Hematopoietic multipotent progenitor cell (in vitro differentiated cells): ENCODE results near the gene ZNF536. TPM values are rescaled to one million over a fixed set of nuclear protein-coding genes. Genes with fewer than 3 reads are reported as not detected.
"Not testable (repeated sequence)": the region's sequence is repeated elsewhere in the genome, so short reads cannot be mapped to it uniquely, and the experiment has no call there.

ENCODE experiments used
- DNase-seq, 3 donors: peaks; one replicate each; pipeline ENCODE4 v3.0.0-alpha.2; 2011 to 2015; ENCODE audit warnings: low read depth in 2 of 3, low spot score in 2 of 3
- total RNA-seq: library from RNA; depleted of rRNA; stranded (reverse); fragments of >200 nt; gene quantifications from one replicate; pipeline ENCODE4 v1.2.3, GENCODE V29; 2012

Gene ZNF536
- total RNA-seq, 1 donor: under 0.01 TPM

DNA sequence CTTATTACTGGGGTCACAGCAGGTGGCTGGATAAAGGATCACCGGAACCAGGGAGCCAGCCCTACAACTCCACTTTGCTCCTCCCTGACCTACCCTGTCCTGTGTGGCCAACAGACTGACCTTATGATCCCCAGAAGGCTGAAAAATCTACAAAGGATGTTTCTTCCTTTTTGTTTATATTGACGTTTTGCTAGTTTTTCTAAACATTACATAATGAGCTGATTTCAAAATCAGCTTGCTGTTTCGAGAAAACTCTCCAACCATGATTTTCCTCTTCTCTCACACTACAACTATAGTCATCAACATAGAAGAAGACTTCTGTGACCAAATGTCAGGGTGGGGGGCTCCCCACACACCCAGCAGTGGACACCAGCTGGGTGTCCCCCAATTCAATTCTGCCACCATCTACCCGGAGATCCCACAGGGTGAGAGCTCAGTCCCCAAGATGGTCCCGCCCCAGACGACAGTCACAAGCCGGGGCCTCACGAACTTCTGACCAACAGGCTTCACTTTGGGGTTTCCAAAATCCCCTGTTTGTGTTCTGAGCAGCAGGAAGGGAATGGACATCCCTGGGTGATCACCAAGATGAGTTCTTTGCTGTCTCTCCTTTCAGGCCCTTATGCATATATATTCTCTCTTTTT lies 35.0 kb downstream of the ZNF536 start:
- DNase-seq: no peak

DNA sequence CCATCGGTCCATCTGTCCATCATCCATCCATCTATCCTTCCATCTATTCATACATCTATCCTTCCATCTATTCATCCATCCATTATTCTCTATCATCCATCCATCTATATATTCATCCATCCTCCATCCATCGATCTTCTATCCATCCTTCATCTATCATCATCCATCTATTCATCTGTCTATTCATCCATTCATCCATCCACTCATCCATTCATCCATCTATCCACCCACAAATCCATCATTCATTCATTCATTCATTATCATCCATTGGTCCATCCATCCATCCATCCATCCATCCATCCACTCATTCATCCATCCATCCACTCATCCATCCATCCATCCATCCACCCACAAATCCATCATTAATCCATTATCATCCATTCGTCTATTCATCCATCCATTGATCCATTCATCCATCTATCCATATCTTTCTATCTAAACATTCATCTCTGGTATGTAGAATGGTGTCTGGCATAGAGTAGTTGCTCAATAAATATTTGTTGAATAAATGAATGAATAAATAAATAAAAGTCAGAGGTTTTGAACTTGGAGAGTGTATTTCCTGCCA lies 36.6 kb downstream of the ZNF536 start:
- DNase-seq: no peak

DNA sequence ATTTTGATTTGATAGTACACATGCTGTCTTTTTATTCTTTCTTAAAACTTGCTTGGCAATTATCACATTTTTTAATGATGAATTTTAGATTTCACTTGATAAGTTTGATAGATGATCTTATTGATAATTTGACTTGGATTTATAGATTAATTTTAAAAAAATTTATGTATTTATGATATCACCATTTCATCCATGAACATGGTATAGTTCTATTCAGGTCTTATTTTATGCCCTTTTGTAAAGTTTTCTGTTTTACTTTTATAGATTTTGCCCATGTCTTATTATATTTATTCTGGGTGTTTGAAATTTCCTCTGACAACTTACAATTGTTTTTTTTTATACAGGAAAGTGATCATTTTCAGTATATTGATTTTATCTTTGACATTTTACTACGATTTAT lies 39.5 kb downstream of the ZNF536 start:
- DNase-seq: no peak

DNA sequence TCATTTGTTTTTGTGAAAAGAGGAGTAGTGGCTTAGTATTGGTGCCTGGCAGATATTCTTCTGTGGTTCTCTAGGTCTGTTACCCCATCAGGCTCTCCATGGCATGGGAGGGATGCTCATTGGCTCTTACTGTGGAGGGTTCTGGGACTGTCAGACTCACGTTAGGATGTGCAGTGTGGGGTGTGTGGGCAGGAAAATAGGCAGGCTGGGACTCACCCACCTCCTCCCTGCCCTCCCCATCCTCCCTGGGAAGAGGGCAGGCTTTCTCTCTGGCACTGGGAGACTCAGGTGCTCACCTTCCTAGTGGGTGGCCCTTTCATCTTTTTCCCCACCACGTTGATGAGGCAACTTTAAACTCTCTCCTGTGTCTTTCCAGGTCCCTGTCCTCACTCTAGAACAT lies 44.2 kb downstream of the ZNF536 start:
- DNase-seq: no peak

DNA sequence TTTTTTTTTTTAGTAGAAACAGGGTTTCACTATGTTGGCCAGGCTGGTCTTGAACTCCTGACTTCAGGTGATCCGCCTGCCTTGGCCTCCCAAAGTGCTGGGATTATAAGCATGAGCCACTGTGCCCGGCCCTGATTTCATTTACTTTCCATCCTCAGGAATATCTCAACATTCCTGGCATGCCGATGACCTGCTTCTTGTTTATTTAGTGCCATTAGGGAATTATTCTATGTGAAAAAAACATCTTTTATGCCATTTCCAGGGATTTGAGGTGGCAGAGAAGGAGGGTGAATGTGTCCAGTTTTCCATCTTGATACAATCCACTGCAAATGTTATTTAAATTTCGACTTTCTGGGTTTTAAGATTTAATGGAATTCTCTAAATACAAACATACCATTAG lies 45.0 kb downstream of the ZNF536 start:
- not testable (repeated sequence) for DNase-seq

DNA sequence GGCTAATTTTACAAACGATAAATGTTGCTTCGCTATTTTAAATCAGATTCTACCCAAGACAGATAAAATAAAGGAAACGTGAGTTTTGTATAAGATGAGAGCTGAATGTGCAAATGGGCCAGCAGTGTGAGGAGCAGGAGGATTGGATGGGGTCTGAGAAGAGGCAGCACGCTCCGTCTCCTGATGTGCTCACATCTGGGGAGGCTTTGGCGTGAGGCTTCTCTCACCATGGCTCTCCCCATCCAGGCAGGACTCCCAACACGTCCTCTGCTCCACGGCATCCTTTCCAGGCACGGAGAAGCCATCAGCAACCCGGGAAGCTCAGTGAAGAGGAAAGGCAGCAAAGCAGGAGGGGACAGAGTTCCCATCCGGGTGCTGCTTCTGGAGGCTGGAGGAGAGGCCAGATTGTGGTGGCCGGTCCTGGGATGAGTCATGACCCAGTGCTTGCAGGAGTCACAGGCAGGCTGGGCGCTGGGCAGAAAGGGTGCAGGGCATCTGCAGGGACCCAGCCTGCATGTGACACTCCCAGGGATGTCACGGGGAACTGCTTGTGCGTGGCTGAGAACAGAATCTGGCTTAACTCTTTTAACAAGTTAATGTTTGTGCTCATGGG lies 47.5 kb downstream of the ZNF536 start:
- DNase-seq: no peak

DNA sequence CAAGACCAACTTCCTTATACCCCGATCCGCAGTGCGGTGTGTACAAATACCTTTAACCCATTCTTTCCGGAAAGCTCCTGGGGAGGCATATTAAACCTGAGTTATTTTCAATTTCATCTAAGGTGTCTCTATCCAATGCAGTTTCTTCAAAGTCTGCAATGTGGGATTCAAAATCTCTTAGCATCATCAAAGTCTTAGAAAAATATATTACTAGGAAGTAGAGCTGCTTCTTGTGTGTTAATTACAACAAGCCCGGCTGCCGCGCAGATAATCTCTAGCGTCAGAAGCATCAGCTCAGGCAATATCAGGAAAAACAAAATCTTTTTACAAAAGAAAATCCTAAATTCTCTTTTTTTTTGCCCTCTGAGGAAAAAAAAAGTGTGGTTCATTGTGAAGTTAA lies 48.1 kb downstream of the ZNF536 start:
- DNase-seq: no peak

DNA sequence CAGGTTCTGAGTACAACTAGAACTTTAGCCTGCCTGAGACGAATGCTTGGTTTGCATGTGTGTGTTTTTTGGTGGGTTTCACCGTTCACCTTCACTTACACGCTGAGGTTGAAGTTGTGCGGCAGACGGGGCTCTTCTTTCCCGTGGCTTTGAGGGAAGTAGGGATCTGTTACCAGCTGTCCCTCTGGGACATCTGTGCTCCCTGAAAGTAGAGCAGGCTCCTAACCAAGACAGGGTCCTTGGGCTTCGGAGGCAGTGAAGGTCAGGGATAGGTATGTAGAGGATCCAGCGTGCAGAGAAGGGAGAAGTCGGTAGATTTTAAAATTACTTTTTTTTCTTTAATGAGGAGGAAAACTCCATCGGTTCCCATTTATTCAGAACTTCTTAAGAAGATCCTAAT lies 48.7 kb downstream of the ZNF536 start:
- no peak for DNase-seq

DNA sequence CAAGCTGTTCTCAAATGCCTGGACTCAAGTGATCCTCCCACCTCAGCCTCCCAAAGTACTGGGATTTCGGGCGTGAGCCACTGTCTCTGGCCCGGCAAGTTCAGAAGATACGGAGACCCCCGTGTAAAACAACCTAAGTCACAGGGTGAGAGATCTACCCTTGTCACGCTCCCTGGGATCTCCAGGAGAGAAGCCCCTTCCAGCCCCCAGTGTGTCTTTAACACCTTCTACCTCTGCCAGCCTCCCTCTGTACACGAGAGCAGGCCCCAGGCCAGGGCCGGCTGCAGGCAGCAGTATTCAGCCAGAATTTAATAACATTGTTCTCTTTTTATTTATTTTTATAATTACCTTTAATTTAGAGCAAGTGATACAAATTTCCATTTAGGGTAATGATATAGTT lies 49.4 kb downstream of the ZNF536 start:
- DNase-seq: no peak

DNA sequence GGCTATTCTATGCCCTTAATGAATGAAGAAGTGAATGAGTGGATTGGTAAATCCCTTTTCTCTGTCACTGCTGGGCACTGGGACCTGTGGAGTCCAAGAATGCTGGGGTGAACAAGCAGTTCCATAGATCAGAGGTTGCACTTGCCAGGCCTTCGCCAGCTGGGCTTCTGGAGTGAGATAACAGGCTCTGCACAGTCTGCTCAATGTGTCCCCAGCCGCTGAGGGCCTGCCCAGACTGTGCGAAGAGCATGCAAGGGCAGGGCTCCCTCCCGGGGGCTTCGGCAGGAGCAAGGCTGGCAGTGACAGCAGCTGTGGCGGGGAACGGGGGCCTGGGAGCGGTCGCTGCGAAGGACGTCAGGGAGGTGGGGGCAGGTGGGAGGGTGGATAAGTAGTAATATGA lies 51.3 kb downstream of the ZNF536 start:
- DNase-seq: no peak

DNA sequence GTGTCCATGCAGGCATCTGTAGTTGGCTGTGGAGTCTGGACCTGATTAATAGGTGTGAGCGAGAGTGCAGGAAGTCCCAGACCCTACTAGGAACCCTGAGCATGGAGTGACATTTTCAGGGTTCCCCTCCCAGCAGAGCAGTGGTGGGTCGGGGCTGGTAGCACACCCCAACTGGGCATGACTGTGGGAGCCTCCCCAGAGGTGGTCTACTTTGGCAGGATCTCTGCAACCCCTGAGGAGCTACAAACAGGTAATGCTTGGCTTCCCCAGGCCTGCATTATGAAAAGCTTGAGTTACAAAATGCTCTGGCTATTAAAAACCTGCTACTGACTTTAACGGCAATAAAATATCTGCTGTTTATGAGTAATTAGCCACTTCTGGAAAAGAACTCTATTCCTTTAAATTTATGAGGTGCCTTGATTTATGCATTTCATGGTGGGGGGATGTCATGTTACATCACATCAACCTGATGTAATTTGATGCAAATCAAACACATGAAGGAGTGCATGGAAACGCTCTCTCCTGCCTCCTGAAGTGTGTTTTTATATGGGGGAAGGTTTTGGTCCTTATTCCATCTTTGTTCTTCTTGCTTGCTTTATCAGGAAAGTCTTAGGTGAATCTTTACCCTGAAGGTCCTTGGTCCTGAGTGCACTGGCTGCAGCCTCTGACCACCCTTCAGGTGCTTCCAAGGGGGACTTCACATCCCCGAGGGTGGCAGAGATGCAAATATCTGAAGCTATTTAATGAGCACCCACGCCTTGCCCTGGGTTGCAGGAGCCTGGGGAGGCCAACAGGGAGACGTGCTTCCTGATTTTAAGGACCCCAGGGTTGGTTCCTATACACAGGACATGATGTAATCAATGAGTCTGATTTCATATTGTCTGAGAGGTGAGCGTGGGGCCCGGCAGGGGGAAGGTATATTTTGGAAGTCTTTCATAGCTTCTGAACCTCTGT lies 54.0 kb downstream of the ZNF536 start:
- no peak for DNase-seq

DNA sequence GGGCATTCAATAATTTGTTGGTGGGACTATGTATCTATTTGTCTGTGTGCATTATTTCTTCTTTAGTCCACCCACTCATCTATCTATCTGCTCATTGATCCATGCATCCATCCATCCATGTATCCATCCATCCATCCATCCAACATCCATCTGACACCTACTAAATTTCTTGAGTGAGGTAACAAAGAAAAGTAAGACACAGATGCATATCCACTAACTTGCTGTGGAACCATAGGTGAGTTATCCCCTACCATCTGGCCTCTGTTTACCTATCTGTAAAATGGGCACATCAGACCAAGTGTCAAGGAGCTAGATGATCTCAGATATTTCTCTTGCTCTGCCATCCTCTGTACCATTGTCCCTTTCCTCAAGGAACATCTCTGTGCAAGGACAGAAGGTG lies 54.7 kb downstream of the ZNF536 start:
- no peak for DNase-seq

DNA sequence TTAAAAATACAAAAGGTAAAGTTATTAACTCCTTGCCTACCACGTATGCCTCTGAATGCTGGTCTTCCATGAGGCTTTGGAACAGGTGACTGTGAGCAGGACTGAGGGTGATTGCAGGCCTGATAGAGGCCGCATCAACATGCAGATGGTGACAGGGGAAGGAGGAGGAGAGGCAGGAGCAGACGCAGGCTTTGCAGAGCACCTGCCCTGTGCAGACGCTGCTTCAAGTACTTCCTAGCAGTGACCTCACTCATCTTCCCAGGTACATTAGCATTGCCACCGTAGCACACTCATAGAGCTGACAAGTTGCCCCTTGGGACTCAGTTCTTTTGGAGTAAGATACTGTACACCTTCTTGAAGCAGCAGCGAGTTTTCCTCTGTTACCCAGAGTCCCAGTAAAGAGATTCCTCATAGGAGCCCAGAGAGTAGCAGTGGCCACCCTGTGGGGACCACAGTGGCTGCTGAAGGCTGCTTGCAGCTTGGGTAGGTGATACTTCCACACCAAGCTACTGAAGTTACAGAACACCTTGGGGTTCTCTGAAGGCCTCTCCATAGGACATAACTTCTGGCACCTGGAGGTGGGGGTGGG lies 56.0 kb downstream of the ZNF536 start:
- DNase-seq: no peak

DNA sequence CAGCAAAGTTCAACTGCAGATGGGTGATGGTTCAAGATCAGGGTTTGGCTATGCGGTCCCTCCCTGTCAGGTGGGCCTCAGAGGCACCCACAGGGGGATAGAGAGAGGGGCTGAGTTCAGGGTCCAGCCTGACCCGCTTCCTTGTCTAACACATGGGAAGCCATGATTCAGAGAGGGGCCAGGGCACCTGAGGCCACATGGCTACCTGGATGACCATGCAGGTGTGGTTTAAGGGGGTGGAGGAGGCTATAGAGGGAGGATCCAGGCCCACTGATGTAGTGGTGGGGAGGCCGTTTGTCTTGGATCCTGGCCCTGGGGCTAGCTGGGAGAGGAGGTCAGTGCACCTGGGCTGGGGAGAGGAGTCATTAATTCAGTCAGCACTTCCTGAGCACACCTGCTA lies 56.7 kb downstream of the ZNF536 start:
- no peak for DNase-seq

DNA sequence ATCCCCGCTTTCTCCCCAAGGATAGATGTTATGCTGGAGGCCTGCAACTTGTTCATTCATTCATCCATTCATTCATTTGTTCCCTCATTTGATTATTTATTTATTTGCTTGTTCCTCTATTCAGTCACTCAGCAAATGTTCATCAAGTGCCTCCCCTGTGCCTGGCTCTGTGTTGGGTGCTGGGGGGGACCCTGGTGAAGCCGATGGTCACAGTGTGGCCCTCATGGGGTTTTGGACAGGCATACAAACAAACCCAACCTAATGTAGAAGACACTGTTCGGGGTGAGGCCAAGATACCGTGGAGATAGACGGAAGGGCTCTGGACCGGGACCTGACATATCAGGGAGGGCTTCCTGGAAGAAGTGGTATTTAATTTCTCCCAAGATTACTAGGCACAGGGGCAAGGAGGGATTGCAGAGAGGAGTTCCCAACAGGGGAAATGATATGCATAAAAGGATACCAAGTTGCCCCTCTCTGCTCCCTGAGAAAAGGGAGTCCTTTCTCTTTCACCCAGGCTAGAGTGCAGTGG lies 58.1 kb downstream of the ZNF536 start:
- no peak for DNase-seq

DNA sequence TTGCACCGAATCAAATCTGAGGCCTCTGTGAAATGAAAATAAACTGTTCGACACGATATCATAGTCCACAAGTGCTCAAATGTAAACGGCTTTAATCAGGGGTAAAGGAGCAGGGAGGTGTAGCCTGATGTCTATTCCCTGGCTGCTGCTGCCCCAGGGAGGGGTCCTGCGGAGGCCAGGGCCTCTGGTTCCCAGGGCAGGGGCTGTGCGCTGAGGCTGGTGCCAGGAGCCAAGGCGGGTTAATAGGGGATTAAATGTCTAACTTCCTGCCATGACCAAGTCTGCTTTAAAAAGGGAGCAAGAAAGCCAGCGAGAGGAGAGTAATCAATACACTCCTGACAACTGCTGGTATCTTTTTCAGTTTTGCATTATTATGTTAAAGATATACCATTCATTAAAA lies 59.4 kb downstream of the ZNF536 start:
- DNase-seq: no peak

DNA sequence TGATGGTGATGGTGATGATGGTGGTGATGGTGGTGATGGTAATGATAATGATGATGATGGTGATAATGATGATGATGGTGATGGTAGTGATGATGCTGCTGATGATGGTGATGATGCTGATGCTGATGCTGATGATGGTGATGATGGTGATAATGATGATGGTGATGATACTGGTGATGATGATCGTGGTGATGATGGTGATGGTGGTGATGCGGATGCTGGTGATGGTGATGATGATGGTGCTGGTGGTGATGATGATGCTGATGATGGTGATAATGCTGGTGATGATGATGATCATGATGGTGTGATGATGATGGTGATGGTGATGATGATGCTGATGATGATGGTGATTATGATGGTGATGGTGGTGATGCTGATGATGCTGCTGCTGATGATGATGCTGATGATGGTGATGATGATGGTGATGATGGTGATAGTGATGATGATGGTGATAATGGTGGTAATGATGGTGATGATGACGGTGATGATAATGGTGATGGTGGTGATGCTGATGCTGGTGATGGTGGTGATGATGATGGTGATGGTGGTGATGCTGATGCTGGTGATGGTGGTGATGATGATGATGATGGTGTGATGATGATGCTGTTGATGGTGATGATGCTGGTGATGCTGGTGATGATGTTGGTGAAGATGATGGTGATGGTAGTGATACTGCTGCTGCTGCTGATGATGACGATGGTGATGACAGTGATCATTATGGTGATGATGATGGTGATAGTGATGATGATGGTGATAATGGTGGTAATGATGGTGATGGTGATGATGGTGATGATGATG lies 62.8 kb downstream of the ZNF536 start:
- DNase-seq: no peak

DNA sequence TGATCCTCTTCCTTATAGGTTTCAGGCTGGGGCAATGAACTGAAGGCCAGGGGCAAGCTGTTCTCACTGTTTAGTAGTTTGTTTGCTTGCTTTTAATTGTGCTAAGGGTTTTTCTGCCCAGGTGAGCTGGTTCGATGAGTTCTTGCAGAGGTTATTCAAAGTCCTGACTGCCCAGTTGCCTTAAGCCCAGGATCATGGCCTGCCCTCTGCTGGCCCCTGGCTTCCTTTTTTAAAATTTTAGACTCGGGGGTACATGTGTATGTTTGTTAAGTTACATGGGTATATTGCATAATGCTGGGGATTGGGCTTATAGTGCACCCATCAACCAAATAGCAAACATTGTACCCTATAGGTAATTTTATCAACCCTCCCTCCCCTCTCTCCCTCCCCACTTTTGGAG lies 65.7 kb downstream of the ZNF536 start:
- DNase-seq: no peak

DNA sequence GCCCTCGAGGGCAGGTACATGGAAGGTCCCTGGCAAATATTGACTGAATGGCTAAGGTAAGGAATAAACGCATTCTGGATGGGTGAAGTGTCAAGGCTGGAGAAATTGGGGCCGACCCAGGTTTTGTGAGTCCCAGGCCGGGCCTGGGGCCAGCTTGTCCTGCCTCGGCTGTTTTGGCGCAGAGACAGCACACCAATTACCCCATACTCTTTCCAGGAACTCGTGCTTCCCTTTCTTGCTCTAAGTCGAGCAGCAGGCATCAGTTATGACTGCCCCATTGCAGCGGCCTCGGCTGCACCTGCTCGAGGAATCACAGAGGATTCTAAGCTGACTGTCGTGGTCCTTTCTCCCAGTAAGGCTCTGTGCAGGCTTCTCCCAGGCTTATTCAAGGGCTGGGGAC lies 67.1 kb downstream of the ZNF536 start:
- DNase-seq: no peak

DNA sequence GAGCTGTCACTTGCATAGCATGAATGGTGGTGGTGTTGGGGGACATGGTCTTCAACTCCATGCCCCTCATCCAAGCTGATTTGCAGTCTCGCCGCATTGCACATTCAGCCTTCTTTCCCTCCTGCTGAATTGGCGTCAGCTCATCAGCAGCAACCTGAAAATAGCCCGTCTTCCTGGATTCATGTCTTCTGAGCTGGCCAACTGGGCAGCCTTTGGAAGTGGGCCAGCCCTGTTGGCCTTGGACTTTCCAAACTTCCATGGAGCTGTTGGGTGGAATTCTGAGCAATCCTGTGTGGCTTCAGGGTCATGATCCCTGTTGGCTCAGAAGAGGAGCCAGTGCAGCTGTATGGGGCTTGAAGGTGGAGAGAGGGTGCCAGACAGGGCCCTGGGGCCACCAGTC lies 68.8 kb downstream of the ZNF536 start:
- no peak for DNase-seq
